CD14-positive monocyte (primary cell): Measurements from ENCODE around the gene DAD1. TPM values are rescaled to one million over a fixed set of nuclear protein-coding genes. Genes with fewer than 3 reads are reported as not detected.

Source experiments
- DNase-seq, 3 donors: peaks; one replicate each; pipeline ENCODE4 v3.0.0-alpha.2; 2011 to 2022
- H2AFZ ChIP-seq: 2 replicates; pipeline ENCODE4 v1.6.0; 2012; ENCODE audit warnings: mild to moderate bottlenecking, low read depth, low read length, inconsistent platforms; ENCODE audit not compliant: insufficient read depth, poor library complexity, severe bottlenecking
- H3K27ac ChIP-seq, 2 donors: 1 replicate in 1 of 2; 2 replicates in 1 of 2; pipeline ENCODE4 v1.5.1; 2012 to 2013; ENCODE audit warnings: low read length in 2 of 2, control low read depth in 1 of 2, inconsistent platforms in 1 of 2, low read depth in 1 of 2, mild to moderate bottlenecking in 1 of 2
- H3K27me3 ChIP-seq, 2 donors: one replicate each; pipeline versions ENCODE4 v1.6.0 to v1.6.1; 2011 to 2013; ENCODE audit warnings: low read length in 2 of 2; ENCODE audit not compliant: control insufficient read depth in 2 of 2, insufficient read depth in 2 of 2
- H3K36me3 ChIP-seq, 2 donors: replicated peaks in 1 of 2; 1 replicate in 1 of 2; 2 replicates in 1 of 2; pipeline versions ENCODE4 v1.5.1 to v1.6.1; 2012 to 2013; ENCODE audit warnings: low read length in 2 of 2, control low read depth in 1 of 2, inconsistent platforms in 1 of 2, mild to moderate bottlenecking in 1 of 2; ENCODE audit not compliant: insufficient read depth in 2 of 2, control insufficient read depth in 1 of 2
- H3K4me1 ChIP-seq, 2 donors: 1 replicate in 1 of 2; 2 replicates in 1 of 2; pipeline versions ENCODE4 v1.5.1 to v1.6.1; 2012 to 2013; ENCODE audit warnings: low read length in 2 of 2, control low read depth in 1 of 2, inconsistent platforms in 1 of 2, mild to moderate bottlenecking in 1 of 2, moderate library complexity in 1 of 2; ENCODE audit not compliant: insufficient read depth in 2 of 2, control insufficient read depth in 1 of 2
- H3K4me2 ChIP-seq: replicated peaks from 2 replicates; pipeline ENCODE3; 2012; ENCODE audit warnings: low read length, moderate library complexity, mild to moderate bottlenecking; ENCODE audit not compliant: poor library complexity, severe bottlenecking; ENCODE audit errors: extremely low read depth
- H3K4me3 ChIP-seq, 3 experiments: fragments of 200-600 bp in 1 of 3; sonication (generic) in 1 of 3; replicated peaks in 1 of 3; 1 replicate in 2 of 3; 2 replicates in 1 of 3; pipeline ENCODE4 v1.5.1; 2011 to 2013; ENCODE audit warnings: low read length in 3 of 3, mild to moderate bottlenecking in 3 of 3, control low read depth in 2 of 3, low read depth in 2 of 3, inconsistent platforms in 1 of 3, moderate library complexity in 1 of 3
- H3K79me2 ChIP-seq: 2 replicates; pipeline ENCODE4 v1.6.0; 2012; ENCODE audit warnings: mild to moderate bottlenecking, control low read depth, inconsistent platforms, low read length, moderate library complexity; ENCODE audit not compliant: insufficient read depth
- H3K9ac ChIP-seq: 2 replicates; pipeline ENCODE4 v1.6.0; 2017; ENCODE audit warnings: low read length, mild to moderate bottlenecking; ENCODE audit not compliant: insufficient read depth, poor library complexity, severe bottlenecking
- H3K9me3 ChIP-seq, 2 donors: replicated peaks in 1 of 2; 1 replicate in 1 of 2; 2 replicates in 1 of 2; pipeline versions ENCODE4 v1.5.1 to v1.6.1; 2012 to 2013; ENCODE audit warnings: low read length in 2 of 2, control low read depth in 1 of 2; ENCODE audit not compliant: control insufficient read depth in 1 of 2, insufficient read depth in 1 of 2
- H4K20me1 ChIP-seq: 2 replicates; pipeline ENCODE4 v1.6.0; 2012; ENCODE audit warnings: mild to moderate bottlenecking, low read length, control low read depth, moderate library complexity; ENCODE audit not compliant: insufficient read depth
- H3K27ac Mint-ChIP-seq, 7 donors: one replicate each; pipeline ENCODE4 v1.8.0; 2020; ENCODE audit warnings: mild to moderate bottlenecking in 7 of 7, mixed read lengths in 7 of 7, moderate library complexity in 6 of 7, inconsistent platforms in 2 of 7
- H3K27me3 Mint-ChIP-seq, 3 donors: one replicate each; pipeline ENCODE4 v1.8.0; 2021 to 2022; ENCODE audit warnings: low read depth in 3 of 3, mild to moderate bottlenecking in 3 of 3, mixed read lengths in 3 of 3, moderate library complexity in 3 of 3, inconsistent platforms in 1 of 3
- H3K36me3 Mint-ChIP-seq, 2 donors: one replicate each; pipeline ENCODE4 v1.8.0; 2020; ENCODE audit warnings: mixed read lengths in 2 of 2, inconsistent platforms in 1 of 2, mild to moderate bottlenecking in 1 of 2
- H3K4me1 Mint-ChIP-seq: one replicate; pipeline ENCODE4 v1.8.0; 2020; ENCODE audit warnings: mild to moderate bottlenecking, mixed read lengths
- H3K4me3 Mint-ChIP-seq, 2 donors: one replicate each; pipeline ENCODE4 v1.8.0; 2020; ENCODE audit warnings: mild to moderate bottlenecking in 2 of 2, mixed read lengths in 2 of 2, moderate library complexity in 1 of 2
- H3K9me3 Mint-ChIP-seq, 7 donors: one replicate each; pipeline ENCODE4 v1.8.0; 2020 to 2022; ENCODE audit warnings: mixed read lengths in 7 of 7, mild to moderate bottlenecking in 6 of 7, moderate library complexity in 6 of 7, inconsistent platforms in 2 of 7
- WGBS: methylation state at CpG from one replicate; pipeline ENCODE4 v1.1.5; 2013; ENCODE audit warnings: missing lambda C conversion rate; ENCODE audit not compliant: insufficient coverage; 5-methylcytosine and 5-hydroxymethylcytosine counted together
- intact Hi-C, 2 donors: fragments of 100-400 bp; cut with micrococcal nuclease; formaldehyde crosslinking; loops; one replicate each; pipeline versions ENCODE4 v1.15.0 to v1.15.1; 2023
- polyA plus RNA-seq, 3 donors: library from polyadenylated mRNA; depleted of rRNA in 1 of 3; unstranded in 2 of 3; stranded (reverse) in 1 of 3; fragments of 300-500 nt in 2 of 3; fragments of >200 nt in 1 of 3; fragmentation: Illumina TruSeq in 2 of 3; gene quantifications; 1 replicate in 2 of 3; 2 replicates in 1 of 3; pipeline ENCODE4 v1.2.3, GENCODE V29; 2012 to 2021
- TF ChIP-seq, protein P1 (sequence below): fragments of 200-600 bp; IDR thresholded peaks from one replicate; pipeline ENCODE4 v1.8.0; 2022; ENCODE audit warnings: antibody characterized with exemption, mild to moderate bottlenecking

The DAD1 gene
- polyA plus RNA-seq, 3 donors = 126 to 444 (median 440) TPM

DNA sequence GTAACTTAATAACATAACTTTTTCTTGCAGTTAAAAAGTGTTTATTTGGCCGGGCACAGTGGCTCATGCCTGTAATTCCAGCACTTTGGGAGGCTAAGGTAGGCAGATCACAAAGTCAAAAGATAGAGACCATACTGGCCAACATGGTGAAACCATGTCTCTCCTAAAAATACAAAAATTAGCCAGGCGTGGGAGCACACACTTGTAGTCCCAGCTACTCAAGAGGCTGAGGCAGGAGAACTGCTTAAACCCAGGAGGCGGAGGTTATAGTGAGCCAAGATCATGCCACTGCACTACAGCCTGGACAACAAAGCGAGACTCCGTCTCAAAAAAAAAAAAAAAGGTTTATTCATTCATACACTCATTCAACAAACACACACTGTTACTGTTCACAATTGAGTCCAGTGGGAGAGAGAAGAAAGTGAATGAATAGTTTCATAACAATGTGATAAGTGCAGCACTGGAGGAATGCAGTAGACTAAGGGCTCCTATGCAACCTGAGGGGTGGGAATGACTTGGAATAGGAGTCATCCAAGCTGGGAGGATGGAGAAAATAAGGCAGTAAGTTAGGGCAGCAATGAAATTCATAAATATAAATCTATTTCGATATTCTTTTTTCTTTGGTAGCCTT, 19.8 kb downstream of the DAD1 start:
- Histone ChIP-seq H3K4me1 (no peaks in the 10 kb centered on the region), H3K27ac (no peak overlapping the region), H2AFZ (no peak overlapping the region), H3K27me3 (no peaks in the 10 kb centered on the region), H3K79me2 (peaks cover 10% of the 10 kb centered on the region), H3K9me3 (no peaks in the 10 kb centered on the region), H4K20me1 (peaks cover 18% of the 10 kb centered on the region), H3K4me3 (no peak overlapping the region), H3K36me3 (peaks cover 73 to 90% of the 10 kb centered on the region in 2 donors), H3K4me2 (no peak overlapping the region), H3K9ac (no peak overlapping the region)
- TF ChIP-seq, protein P1, sequence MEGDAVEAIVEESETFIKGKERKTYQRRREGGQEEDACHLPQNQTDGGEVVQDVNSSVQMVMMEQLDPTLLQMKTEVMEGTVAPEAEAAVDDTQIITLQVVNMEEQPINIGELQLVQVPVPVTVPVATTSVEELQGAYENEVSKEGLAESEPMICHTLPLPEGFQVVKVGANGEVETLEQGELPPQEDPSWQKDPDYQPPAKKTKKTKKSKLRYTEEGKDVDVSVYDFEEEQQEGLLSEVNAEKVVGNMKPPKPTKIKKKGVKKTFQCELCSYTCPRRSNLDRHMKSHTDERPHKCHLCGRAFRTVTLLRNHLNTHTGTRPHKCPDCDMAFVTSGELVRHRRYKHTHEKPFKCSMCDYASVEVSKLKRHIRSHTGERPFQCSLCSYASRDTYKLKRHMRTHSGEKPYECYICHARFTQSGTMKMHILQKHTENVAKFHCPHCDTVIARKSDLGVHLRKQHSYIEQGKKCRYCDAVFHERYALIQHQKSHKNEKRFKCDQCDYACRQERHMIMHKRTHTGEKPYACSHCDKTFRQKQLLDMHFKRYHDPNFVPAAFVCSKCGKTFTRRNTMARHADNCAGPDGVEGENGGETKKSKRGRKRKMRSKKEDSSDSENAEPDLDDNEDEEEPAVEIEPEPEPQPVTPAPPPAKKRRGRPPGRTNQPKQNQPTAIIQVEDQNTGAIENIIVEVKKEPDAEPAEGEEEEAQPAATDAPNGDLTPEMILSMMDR = no peak
- intact Hi-C loops = loop anchor here in 1 of 2 donors (5.0 kb wide), 1 partner anchor 413 kb away; the partner anchor contains the start of gene AJUBA
- H3K27me3 Mint-ChIP-seq = no peaks in the 10 kb centered on the region
- WGBS = 100% methylated on average over 1 of the region's 6 CpGs
- H3K9me3 Mint-ChIP-seq = no peaks in the 10 kb centered on the region
- no peak overlapping the region for H3K4me3 Mint-ChIP-seq
- peak overlapping the region in 1 of 7 donors; percentile 79 for H3K27ac Mint-ChIP-seq
- peaks cover 74 to 85% of the 10 kb centered on the region in 2 donors for H3K36me3 Mint-ChIP-seq
- H3K4me1 Mint-ChIP-seq = peaks cover 7% of the 10 kb centered on the region
- no peak for DNase-seq

DNA sequence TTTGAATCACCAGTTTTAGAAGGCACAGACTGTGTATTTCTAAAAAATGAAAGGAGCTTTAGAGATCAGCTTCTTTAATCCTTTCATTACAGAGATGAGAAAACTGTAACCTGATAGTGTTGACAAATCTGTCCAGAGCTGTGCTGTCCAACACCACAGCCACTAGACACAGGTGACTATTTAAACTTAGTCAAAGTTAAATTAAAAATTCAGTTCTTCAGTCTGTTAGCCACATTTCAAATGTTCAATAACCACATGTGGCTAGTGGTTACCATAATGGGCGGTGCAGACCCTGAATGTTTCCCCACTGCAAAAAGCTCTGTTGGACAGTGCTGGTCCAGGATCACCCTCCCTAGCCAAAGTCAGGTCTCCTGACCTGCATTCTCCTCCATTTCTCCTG, 21.6 kb downstream of the DAD1 start:
- Mint-ChIP-seq H3K27me3 (no peaks in the 10 kb centered on the region), H3K27ac (no peak overlapping the region), H3K9me3 (no peaks in the 10 kb centered on the region), H3K4me3 (no peak overlapping the region), H3K36me3 (peaks cover 69 to 80% of the 10 kb centered on the region in 2 donors), H3K4me1 (peaks cover 5% of the 10 kb centered on the region)
- Histone ChIP-seq H3K27me3 (no peaks in the 10 kb centered on the region), H2AFZ (no peak overlapping the region), H3K4me1 (no peaks in the 10 kb centered on the region), H3K4me2 (no peak overlapping the region), H4K20me1 (peaks cover 16% of the 10 kb centered on the region), H3K9me3 (no peaks in the 10 kb centered on the region), H3K36me3 (peaks cover 68 to 91% of the 10 kb centered on the region in 2 donors), H3K27ac (no peak overlapping the region), H3K79me2 (peaks cover 10% of the 10 kb centered on the region), H3K9ac (no peak overlapping the region), H3K4me3 (no peak overlapping the region)
- no peak for DNase-seq
- intact Hi-C loops = loop anchor here in 1 of 2 donors (5.0 kb wide), 1 partner anchor 415 kb away; the partner anchor contains the start of gene AJUBA
- WGBS = 100% methylated on average over 1 of the region's 1 CpG
- TF ChIP-seq, protein P1 = no peak
